Suprapubic skin (tissue), 4 donors: ENCODE measurements around the gene CCDC8.
"Not testable (repeated sequence)": the region's sequence is repeated elsewhere in the genome, so short reads cannot be mapped to it uniquely, and the experiment has no call there.

Experiments used
- POLR2A ChIP-seq, 2 donors: fragments of 450-650 bp; IDR thresholded peaks; one replicate each; pipeline ENCODE4 v1.6.1; 2017; ENCODE audit warnings: antibody characterized with exemption in 2 of 2, mild to moderate bottlenecking in 2 of 2, moderate library complexity in 2 of 2
- POLR2AphosphoS5 ChIP-seq, 3 donors: sonication (generic); formaldehyde crosslinking; IDR thresholded peaks; one replicate each; pipeline ENCODE4 v1.6.1; 2017; ENCODE audit warnings: antibody characterized with exemption in 3 of 3
- TF ChIP-seq, protein P1 (sequence below), 2 donors: fragments of 200-600 bp in 1 of 2; fragments of 450-650 bp in 1 of 2; sonication (generic) in 1 of 2; IDR thresholded peaks; one replicate each; pipeline ENCODE4 v1.5.1; 2016 to 2019; ENCODE audit warnings: antibody characterized with exemption in 2 of 2, mild to moderate bottlenecking in 1 of 2, moderate library complexity in 1 of 2

DNA sequence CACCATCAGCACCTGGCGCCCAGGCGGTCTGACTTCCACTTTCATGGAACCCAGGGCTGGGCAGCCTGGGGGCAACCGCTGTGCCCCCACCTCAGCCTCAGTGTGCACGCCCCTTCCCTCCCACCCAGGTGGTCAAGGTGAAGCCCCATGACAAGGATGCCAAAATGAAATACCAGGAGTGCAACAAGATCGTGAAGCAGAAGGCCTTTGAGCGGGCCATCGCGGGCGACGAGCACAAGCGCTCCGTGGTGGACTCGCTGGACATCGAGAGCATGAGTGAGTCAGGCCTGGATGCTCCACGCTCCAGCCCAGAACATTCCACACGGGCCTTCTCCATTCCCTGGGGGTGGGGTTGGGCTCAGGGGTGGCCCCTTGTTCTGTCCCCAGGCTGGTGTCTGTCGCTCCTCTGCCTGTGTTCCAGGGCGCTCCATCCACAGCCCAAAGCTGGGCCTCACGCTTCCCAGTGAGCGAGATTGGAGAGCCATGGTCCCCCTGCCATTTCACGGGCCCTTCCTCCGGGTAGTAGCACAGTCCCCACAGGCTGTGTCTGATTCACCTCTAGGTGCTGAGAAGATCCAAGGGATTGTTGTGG lies 37.8 kb downstream of the CCDC8 start:
- not testable (repeated sequence) for TF ChIP-seq POLR2A, POLR2AphosphoS5 (IDR thresholded peaks at IDR 0.05)
- TF ChIP-seq, protein P1, sequence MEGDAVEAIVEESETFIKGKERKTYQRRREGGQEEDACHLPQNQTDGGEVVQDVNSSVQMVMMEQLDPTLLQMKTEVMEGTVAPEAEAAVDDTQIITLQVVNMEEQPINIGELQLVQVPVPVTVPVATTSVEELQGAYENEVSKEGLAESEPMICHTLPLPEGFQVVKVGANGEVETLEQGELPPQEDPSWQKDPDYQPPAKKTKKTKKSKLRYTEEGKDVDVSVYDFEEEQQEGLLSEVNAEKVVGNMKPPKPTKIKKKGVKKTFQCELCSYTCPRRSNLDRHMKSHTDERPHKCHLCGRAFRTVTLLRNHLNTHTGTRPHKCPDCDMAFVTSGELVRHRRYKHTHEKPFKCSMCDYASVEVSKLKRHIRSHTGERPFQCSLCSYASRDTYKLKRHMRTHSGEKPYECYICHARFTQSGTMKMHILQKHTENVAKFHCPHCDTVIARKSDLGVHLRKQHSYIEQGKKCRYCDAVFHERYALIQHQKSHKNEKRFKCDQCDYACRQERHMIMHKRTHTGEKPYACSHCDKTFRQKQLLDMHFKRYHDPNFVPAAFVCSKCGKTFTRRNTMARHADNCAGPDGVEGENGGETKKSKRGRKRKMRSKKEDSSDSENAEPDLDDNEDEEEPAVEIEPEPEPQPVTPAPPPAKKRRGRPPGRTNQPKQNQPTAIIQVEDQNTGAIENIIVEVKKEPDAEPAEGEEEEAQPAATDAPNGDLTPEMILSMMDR (IDR thresholded peaks at IDR 0.05): not testable (repeated sequence)
